Endothelial cell (in vitro differentiated cells): ENCODE data around the gene GRM7. TPM values are rescaled to one million over a fixed set of nuclear protein-coding genes. Genes with fewer than 3 reads are reported as not detected.

Source experiments
- DNase-seq: peaks from one replicate; pipeline ENCODE4 v3.0.0; 2021; ENCODE audit warnings: low spot score
- H3K27ac Mint-ChIP-seq: one replicate; pipeline ENCODE4 v1.8.0; 2021; ENCODE audit warnings: mixed read lengths, inconsistent platforms; ENCODE audit not compliant: unreplicated experiment
- H3K27me3 Mint-ChIP-seq: one replicate; pipeline ENCODE4 v1.8.0; 2021; ENCODE audit warnings: mild to moderate bottlenecking, moderate library complexity, mixed read lengths, inconsistent platforms; ENCODE audit not compliant: unreplicated experiment
- H3K36me3 Mint-ChIP-seq: one replicate; pipeline ENCODE4 v1.8.0; 2021; ENCODE audit warnings: mild to moderate bottlenecking, low read depth, mixed read lengths, inconsistent platforms; ENCODE audit not compliant: unreplicated experiment
- H3K4me1 Mint-ChIP-seq: one replicate; pipeline ENCODE4 v1.8.0; 2021; ENCODE audit warnings: mild to moderate bottlenecking, mixed read lengths, inconsistent platforms; ENCODE audit not compliant: unreplicated experiment
- H3K4me3 Mint-ChIP-seq: one replicate; pipeline ENCODE4 v1.8.0; 2021; ENCODE audit warnings: mild to moderate bottlenecking, mixed read lengths, inconsistent platforms; ENCODE audit not compliant: unreplicated experiment
- H3K9me3 Mint-ChIP-seq: one replicate; pipeline ENCODE4 v1.8.0; 2021; ENCODE audit warnings: mixed read lengths, inconsistent platforms; ENCODE audit not compliant: unreplicated experiment
- total RNA-seq: library from RNA; stranded (reverse); fragmentation: NEBNext Ultra II Directional; extraction: Animal tissue kit (Norgen Biotek cat#: 25700); gene quantifications from one replicate; pipeline ENCODE4 v1.2.1, GENCODE V29; 2021; ENCODE audit not compliant: unreplicated experiment
- TF ChIP-seq, protein P1 (sequence below): fragments of 200-600 bp; sonication (generic); IDR thresholded peaks from one replicate; pipeline ENCODE4 v1.5.0; 2021; ENCODE audit warnings: antibody characterized with exemption; ENCODE audit not compliant: unreplicated experiment

GRM7 gene
- total RNA-seq, 1 donor from 2014 or later: 0.18 TPM

DNA sequence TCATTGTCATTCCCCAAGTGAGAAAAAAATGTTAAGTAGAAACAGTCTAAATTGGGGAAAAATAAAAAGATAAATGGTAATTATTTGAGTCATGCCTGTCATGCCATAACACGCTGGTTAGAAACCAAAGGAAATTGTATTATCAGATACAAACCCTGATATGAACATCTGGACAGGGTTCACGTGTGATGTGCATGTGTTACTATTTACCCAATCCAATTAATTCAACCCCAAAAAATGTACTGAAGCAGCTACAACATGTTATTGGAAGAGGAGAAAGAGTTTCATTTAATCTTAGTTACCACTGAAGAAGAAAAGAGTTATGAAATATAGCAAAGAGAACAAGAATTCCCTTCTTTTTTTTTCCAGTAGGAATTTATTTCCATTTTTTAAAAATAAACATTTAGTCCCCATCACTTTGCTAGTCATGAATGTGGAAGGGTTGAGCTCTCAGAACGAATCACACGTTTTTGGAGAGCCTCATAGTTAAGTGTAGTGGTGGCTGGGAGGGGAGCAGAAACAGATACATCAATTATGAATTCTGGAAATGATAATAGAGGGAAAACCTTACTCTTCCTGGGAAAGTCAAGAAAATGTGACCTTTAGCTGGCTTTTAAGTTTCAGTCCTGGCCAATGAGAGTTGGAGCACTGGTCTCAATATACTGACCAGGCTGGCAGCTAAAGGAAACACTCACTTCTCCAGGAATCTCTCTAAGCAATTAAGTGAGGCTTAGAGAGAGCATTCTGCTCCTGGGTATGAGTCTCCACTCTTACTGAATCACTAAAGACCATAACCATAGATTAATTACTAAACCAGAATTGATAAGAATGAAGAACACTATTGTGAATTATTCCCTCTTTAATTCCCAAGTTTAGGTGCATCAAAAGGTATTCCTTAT lies 796.5 kb downstream of the GRM7 start:
- Mint-ChIP-seq H3K27me3 (no peaks in the 10 kb centered on the region), H3K4me3 (no peak overlapping the region), H3K27ac (no peak overlapping the region), H3K9me3 (no peaks in the 10 kb centered on the region), H3K4me1 (no peaks in the 10 kb centered on the region), H3K36me3 (no peaks in the 10 kb centered on the region)
- DNase-seq: no peak
- TF ChIP-seq, protein P1, sequence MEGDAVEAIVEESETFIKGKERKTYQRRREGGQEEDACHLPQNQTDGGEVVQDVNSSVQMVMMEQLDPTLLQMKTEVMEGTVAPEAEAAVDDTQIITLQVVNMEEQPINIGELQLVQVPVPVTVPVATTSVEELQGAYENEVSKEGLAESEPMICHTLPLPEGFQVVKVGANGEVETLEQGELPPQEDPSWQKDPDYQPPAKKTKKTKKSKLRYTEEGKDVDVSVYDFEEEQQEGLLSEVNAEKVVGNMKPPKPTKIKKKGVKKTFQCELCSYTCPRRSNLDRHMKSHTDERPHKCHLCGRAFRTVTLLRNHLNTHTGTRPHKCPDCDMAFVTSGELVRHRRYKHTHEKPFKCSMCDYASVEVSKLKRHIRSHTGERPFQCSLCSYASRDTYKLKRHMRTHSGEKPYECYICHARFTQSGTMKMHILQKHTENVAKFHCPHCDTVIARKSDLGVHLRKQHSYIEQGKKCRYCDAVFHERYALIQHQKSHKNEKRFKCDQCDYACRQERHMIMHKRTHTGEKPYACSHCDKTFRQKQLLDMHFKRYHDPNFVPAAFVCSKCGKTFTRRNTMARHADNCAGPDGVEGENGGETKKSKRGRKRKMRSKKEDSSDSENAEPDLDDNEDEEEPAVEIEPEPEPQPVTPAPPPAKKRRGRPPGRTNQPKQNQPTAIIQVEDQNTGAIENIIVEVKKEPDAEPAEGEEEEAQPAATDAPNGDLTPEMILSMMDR: no peak

GRCh38 chr3:7658294-7658693 lies 797.4 kb downstream of the GRM7 start:
- no peaks in the 10 kb centered on the region for H3K27me3 Mint-ChIP-seq
- H3K4me3 Mint-ChIP-seq: no peak overlapping the region
- no peaks in the 10 kb centered on the region for H3K36me3 Mint-ChIP-seq
- H3K4me1 Mint-ChIP-seq: no peaks in the 10 kb centered on the region
- no peak overlapping the region for H3K27ac Mint-ChIP-seq
- H3K9me3 Mint-ChIP-seq: no peaks in the 10 kb centered on the region
- TF ChIP-seq, protein P1: no peak
- no peak for DNase-seq

GRCh38 chr3:7659079-7659478 lies 798.2 kb downstream of the GRM7 start:
- DNase-seq: no peak
- no peaks in the 10 kb centered on the region for H3K9me3 Mint-ChIP-seq
- no peak overlapping the region for H3K27ac Mint-ChIP-seq
- H3K4me3 Mint-ChIP-seq: no peak overlapping the region
- H3K27me3 Mint-ChIP-seq: no peaks in the 10 kb centered on the region
- no peaks in the 10 kb centered on the region for H3K4me1 Mint-ChIP-seq
- TF ChIP-seq, protein P1: no peak
- H3K36me3 Mint-ChIP-seq: no peaks in the 10 kb centered on the region

DNA sequence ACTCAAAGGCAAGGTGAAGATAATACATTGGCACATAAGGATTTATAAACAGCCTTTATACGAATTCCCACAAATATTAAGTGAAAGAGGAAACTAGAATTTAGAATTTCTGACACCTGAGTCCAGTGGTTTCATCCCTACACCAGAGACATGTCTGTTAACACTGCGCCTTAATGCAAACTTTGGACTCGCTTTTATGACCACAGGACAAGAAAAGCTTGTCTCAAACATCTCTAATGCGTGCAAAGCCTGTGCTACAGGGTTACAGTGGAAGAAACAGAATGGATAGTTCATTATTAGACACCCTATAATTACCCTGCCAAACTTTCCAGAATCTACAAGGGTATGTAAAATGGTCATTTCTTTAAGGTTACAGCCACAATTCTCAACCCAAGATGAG lies 802.9 kb downstream of the GRM7 start:
- no peaks in the 10 kb centered on the region for H3K4me1 Mint-ChIP-seq
- TF ChIP-seq, protein P1: no peak
- no peaks in the 10 kb centered on the region for H3K9me3 Mint-ChIP-seq
- no peaks in the 10 kb centered on the region for H3K27me3 Mint-ChIP-seq
- no peaks in the 10 kb centered on the region for H3K36me3 Mint-ChIP-seq
- no peak for DNase-seq
- no peak overlapping the region for H3K27ac Mint-ChIP-seq
- no peak overlapping the region for H3K4me3 Mint-ChIP-seq

DNA sequence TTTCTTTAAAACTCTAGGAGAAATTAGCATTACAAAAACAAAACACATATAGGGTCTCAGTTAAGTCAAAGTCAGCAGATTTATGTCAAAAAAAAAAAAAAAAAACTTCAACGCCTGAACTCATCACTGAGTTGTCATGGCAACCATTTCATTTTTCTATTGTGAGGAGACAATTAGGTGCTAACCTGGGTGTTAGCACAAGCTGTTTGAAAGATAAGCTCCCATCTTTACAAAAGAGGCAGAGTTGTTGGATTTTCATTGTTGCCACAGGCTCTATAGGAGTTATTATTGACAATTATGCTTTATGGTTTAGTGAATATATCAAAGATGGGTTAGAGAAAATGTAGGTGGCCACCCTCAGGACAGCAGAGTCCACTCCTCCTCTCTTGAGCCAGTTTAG lies 806.9 kb downstream of the GRM7 start:
- H3K36me3 Mint-ChIP-seq: no peaks in the 10 kb centered on the region
- no peaks in the 10 kb centered on the region for H3K9me3 Mint-ChIP-seq
- peaks cover 4% of the 10 kb centered on the region for H3K4me1 Mint-ChIP-seq
- DNase-seq: no peak
- no peak overlapping the region for H3K4me3 Mint-ChIP-seq
- H3K27me3 Mint-ChIP-seq: no peaks in the 10 kb centered on the region
- no peak overlapping the region for H3K27ac Mint-ChIP-seq
- TF ChIP-seq, protein P1: no peak
